GM03348 (cell line): ENCODE results near the gene SLC13A4.
"Not testable (repeated sequence)": the region's sequence is repeated elsewhere in the genome, so short reads cannot be mapped to it uniquely, and the experiment has no call there.

Experiments
- DNase-seq: peaks from one replicate; pipeline ENCODE4 v3.0.0; 2012; ENCODE audit warnings: low spot score

Gene SLC13A4

GRCh38 chr7:135748770-135749169 lies 20.8 kb upstream of the SLC13A4 start, which contains the start of gene FAM180A:
TSS of gene FAM180A (minus strand) at chr7:135748813. CDS start at chr7:135748580, 233 bp downstream.
- peak; percentile 88 for DNase-seq

- peak; percentile 36 for DNase-seq
Measured at GRCh38 chr7:135747366-135747765, 19.4 kb upstream of the SLC13A4 start.

DNA sequence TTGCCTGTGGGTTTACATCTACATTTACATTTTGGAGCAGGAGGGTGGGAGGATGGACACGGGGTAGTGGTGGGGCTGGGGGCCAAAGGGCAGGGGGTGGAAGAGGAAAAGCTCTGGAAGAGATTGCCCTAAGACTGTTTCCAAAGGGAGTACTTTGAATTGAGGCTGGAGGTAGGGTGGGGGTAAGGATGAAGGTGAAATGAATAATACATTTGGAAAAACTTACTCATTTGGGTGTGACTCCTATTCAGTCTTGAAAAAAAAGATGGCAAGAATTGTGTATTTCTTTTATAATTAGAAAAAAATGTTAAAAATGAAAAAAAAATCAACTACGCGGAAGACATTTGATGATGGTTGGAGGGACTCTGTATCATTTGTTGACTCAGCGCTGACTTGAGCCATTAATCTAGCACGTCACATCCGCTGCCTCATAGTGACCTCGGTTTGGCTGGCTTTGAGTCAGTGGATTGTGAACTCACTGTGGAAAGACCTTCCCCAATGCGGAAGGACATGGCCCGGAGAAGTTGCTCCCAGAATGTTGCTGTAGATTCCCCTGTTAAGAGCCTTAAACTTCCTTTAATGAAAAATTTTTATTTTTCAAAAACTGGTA lies 17.8 kb upstream of the SLC13A4 start:
- DNase-seq: peak; percentile 88

- DNase-seq: peak; percentile 50
Measured at GRCh38 chr7:135744938-135745702, 17.1 kb upstream of the SLC13A4 start.

GRCh38 chr7:135743907-135744731 lies 16.1 kb upstream of the SLC13A4 start:
- DNase-seq: peak; percentile 41

GRCh38 chr7:135742371-135742770 lies 14.4 kb upstream of the SLC13A4 start:
- peak; percentile 27 for DNase-seq

- DNase-seq: no peak
Measured at GRCh38 chr7:135741905-135742304, 13.9 kb upstream of the SLC13A4 start.

DNA sequence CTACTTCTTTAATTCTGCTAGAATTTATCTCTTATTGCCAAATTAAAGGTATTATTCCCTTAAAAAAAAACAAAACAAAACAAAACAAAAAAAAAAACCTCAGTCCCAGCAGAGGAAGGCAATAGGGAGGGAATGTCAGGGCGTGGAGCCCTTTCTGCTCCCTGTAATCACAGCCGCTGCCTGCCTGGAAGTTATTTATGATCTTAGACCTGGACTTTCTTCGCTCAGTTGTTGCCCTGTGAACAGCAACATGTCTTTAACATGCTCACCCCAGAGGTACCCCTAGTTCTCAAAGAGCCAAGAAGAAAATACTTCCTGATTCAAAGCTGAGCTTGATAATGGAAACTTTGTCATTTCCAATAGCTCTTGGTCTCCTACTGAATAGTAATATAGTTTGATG lies 12.9 kb upstream of the SLC13A4 start:
- DNase-seq: no peak

DNA sequence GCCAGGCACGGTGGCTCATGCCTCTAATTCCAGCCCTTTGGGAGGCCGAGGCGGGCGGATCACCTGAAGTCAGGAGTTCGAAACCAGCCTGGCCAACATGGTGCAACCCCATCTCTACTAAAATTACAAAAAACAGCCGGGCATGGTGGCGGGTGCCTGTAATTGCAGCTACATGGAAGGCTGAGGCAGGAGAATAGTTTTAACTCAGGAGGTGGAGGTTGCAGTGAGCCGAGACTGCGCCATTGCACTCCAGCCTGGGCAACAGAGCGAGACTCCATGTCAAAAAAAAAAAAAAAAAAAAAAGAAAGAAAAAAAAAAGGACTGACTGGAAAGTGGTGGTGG lies 9.3 kb upstream of the SLC13A4 start:
- not testable (repeated sequence) for DNase-seq

DNA sequence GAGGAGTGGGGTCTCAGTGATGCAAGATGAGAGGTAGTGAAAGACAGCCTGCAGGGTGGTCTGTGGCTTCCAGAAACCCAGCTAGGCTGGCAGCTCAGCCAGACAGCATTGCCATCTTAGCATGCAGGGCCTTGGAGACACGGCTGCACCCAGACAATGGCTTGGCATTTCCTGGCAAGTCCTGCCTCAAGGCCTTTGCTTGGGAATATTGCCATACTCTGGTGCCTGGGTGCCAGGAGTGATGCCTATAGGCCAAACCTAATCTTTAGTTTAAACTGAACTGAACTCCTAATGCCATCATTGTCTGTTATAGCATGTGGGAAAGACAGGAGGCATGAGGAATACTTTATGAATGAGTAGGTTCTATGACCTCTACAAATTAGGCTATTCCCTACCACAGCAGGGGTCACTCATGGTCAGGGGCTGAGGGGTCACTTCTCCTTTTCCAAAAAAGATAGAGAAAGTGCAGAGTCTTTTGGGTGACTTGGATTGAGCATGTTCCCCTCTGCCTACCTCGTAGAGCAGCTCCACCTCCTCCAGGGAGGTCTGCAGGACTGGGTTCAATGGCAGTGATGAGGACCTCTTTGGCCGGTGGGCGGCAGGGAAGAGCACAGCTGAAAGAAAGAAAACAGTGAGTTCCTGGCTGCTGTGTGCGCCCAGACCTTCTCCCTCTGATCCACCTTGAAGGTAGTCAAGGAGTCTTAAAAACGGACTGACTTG lies 8.8 kb upstream of the SLC13A4 start:
- no peak for DNase-seq

GRCh38 chr7:135734343-135734689 lies 6.3 kb upstream of the SLC13A4 start:
- DNase-seq: no peak

GRCh38 chr7:135733603-135734342 lies 5.8 kb upstream of the SLC13A4 start:
- no peak for DNase-seq

DNA sequence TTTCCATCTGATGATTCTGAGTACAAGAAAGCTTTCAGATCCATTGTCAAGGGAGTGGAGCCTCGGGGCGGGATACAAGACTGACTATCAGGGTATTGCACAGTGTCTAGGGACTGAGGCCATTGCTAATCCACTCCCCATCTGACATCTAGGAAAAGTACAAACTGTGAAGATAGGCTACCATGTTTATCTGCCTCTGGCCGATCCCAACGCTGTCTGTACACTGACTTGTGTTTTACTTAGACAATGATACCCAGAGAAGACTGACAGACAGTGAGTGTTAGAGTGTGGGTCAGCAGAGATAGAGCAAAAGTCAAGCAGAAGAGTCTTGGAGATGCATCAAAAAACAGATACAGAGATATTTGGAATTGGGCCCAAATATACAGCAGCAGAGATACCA lies 3.1 kb upstream of the SLC13A4 start:
- DNase-seq: no peak

DNA sequence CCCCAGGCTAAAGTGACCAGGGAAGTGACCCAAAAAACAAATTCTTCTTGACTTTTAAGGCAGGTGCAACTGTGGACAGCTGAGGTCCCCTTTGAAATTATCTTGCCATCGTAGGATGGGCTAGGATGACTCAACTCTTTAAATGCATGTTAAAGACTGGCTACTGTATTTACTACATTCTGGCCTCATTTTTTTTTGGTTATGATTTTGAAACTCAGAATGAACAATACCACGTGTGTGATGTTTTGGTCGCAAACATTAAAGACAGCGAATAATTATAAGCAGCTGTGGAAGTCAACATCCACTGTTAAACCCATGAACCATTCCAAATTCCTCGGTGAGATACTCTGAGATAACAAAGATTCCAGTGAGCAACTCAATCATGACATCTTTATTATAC lies 1.2 kb upstream of the SLC13A4 start:
- peak; percentile 65 for DNase-seq

GRCh38 chr7:135726911-135727673 lies 894 bp downstream of the SLC13A4 start:
- DNase-seq: no peak

- no peak for DNase-seq
Measured at GRCh38 chr7:135726276-135726788, 1.7 kb downstream of the SLC13A4 start.

DNA sequence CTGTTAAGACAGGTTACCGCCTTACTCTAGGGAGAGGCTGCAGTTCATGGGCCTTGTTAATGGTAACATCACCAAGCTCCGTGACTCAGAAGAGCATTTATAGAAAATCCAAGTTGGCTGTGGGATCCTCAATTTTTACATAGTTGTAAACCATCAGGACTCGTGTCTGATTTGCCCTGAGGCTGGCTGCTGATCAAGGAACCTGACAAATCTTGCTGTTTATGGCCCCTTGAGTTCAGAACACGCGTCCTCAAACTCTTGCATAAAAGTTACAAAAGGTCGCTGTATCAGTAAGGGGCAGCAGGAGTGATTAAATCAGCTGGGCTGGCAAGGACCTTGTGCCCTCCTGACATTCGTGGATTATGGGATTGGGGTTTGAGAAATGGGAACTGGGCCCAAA lies 4.6 kb downstream of the SLC13A4 start:
- DNase-seq: no peak

- no peak for DNase-seq
Measured at GRCh38 chr7:135721198-135721820, 6.7 kb downstream of the SLC13A4 start.

DNA sequence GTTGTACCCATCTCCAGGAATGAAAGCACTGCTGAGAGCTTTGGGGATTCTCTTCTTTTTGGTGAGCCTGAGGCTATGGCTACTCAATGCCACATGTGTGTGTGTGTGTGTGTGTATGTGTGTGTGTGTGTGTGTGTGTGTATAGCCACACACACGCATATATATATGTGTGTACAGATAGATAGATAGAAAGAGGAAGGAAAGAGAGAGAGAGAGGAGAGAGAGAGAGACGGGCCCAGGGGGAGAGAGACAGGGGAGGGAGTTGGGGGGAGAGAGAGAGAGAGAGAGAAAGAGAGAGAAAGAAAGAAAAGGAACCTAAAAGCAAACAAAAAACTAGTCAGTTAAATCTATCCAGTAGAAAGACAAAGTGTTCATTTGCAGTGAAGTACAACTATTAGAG lies 8.3 kb downstream of the SLC13A4 start:
- no peak for DNase-seq

DNA sequence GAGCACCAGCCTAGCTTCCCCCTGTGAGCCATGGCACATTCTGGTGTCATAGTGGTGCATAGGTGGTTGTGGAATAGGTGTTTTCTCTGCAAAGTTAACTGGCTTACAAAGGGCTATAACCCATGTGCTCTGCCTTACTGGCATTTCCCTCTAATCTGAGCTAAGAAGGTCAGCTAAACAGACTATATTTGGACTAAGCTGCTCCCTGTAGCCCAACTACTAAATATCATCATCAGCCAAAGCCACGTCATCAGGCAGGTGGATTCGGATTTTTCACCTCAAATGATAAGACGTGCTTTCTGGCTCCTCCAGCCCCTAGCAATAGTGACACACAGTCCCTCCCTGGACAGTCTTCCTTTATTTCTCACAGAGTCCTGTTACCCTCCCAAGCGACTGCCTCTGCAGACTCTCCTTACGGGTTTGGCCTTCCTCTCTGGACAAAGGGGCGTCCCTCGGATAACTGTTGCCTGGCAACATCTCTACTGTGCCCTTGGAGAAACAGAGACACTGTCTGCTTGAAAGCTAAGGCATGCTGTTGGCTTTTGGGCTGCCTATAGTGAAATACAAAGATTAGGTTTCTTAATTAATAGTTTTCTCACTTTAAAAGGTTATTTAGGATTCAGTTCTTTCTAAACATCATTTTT lies 9.1 kb downstream of the SLC13A4 start:
- DNase-seq: no peak
